ENCODE measurements around the gene HDC.

The HDC gene

DNA sequence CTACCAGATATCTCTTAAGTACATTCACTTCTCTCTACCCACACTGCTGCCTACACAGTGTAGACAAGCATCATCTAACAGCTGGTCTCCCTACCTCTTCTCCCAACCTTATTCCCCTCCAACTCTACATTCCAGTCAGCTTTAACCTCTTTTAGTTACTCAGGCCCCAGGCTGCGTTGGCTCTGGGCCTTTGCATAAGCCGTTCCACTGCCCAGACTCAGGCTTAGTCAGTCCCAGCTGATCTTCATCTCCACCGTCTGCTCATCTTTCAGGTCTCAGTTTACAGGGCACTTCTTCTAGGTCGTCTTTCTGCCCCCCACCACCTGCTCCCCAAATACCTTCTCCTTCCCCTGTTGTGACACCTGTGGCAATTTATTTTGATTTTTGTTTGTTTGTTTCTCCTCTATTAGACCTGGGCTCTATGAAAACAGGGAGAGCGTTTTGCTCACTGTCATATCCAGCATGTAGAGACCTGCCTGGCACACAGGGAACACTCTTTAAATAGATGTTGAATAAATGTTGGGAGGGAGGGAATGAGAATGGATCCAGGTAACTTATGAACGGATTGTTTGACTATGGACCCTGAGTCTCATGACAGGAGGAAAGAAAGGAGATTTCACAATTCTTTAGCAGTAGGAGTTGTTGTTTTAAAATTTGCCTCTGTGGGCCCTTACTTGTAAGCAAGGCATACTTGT lies 72.5 kb downstream of the HDC start:
- no peak for DNase-seq (ENCODE audit: low read depth)
- no peak for TF ChIP-seq CTCF (conservative IDR thresholded peaks at IDR 0.05; ENCODE audit: low read depth, low read length)
- no peak overlapping the region for H3K4me3 ChIP-seq (ENCODE audit: low read length)

- TF ChIP-seq CTCF (conservative IDR thresholded peaks at IDR 0.05; ENCODE audit: low read depth, low read length): no peak
- no peak overlapping the region for H3K4me3 ChIP-seq (ENCODE audit: low read length)
- DNase-seq (ENCODE audit: low read depth): no peak
These were observed 73.4 kb downstream of the HDC start for GRCh38 chr15:50192164-50192563.
